Osteocyte (in vitro differentiated cells): ENCODE results near the gene ITGA11. TPM values are rescaled to one million over a fixed set of nuclear protein-coding genes. Genes with fewer than 3 reads are reported as not detected.
A peak's percentile ranks its signal among the peaks of the same experiment; 100 is the strongest.
"Not testable (repeated sequence)": the region's sequence is repeated elsewhere in the genome, so short reads cannot be mapped to it uniquely, and the experiment has no call there.

Experiments
- DNase-seq: peaks from one replicate; pipeline ENCODE4 v3.0.0; 2021; ENCODE audit warnings: mixed read lengths; ENCODE audit not compliant: unreplicated experiment; ENCODE audit errors: extremely low spot score
- H3K27ac Mint-ChIP-seq: one replicate; pipeline ENCODE4 v1.8.0; 2021; ENCODE audit warnings: mild to moderate bottlenecking, mixed read lengths; ENCODE audit not compliant: unreplicated experiment
- H3K27me3 Mint-ChIP-seq: one replicate; pipeline ENCODE4 v1.8.0; 2021; ENCODE audit warnings: mixed read lengths; ENCODE audit not compliant: unreplicated experiment
- H3K36me3 Mint-ChIP-seq: one replicate; pipeline ENCODE4 v1.8.0; 2021; ENCODE audit warnings: mixed read lengths; ENCODE audit not compliant: unreplicated experiment
- H3K4me1 Mint-ChIP-seq: one replicate; pipeline ENCODE4 v1.8.0; 2021; ENCODE audit warnings: mixed read lengths; ENCODE audit not compliant: unreplicated experiment
- H3K4me3 Mint-ChIP-seq: one replicate; pipeline ENCODE4 v1.8.0; 2021; ENCODE audit warnings: mild to moderate bottlenecking, moderate library complexity, mixed read lengths; ENCODE audit not compliant: unreplicated experiment
- H3K9me3 Mint-ChIP-seq: one replicate; pipeline ENCODE4 v1.8.0; 2021; ENCODE audit warnings: mixed read lengths; ENCODE audit not compliant: unreplicated experiment
- CTCF ChIP-seq: fragments of 200-600 bp; sonication (generic); IDR thresholded peaks from 2 replicates; pipeline ENCODE4 v1.5.0; 2021; ENCODE audit warnings: antibody characterized with exemption, mild to moderate bottlenecking, moderate library complexity
- total RNA-seq: library from RNA; stranded (reverse); gene quantifications from 2 replicates; pipeline ENCODE4 v1.2.1, GENCODE V29; 2021

ITGA11 gene
- total RNA-seq, 1 donor from 2014 or later: 1,149 TPM

GRCh38 chr15:68423359-68424296, 8.3 kb downstream of the ITGA11 start:
- Mint-ChIP-seq H3K4me1 (peaks cover 99% of the 10 kb centered on the region), H3K9me3 (no peaks in the 10 kb centered on the region), H3K36me3 (peaks cover 60% of the 10 kb centered on the region), H3K27ac (peak overlapping the region; percentile 93), H3K4me3 (no peak overlapping the region), H3K27me3 (no peaks in the 10 kb centered on the region)
- no peak for TF ChIP-seq CTCF
- DNase-seq: peak; percentile 67

- DNase-seq, H3K9me3 Mint-ChIP-seq: not testable (repeated sequence)
Measured at GRCh38 chr15:68422403-68423145, 9.4 kb downstream of the ITGA11 start.

GRCh38 chr15:68421798-68422402, 10.1 kb downstream of the ITGA11 start:
- peak overlapping the region; percentile 93 for H3K27ac Mint-ChIP-seq
- H3K9me3 Mint-ChIP-seq: no peaks in the 10 kb centered on the region
- H3K36me3 Mint-ChIP-seq: peaks cover 56% of the 10 kb centered on the region
- H3K27me3 Mint-ChIP-seq: no peaks in the 10 kb centered on the region
- peaks cover 97% of the 10 kb centered on the region for H3K4me1 Mint-ChIP-seq
- DNase-seq: peak; percentile 69
- no peak for TF ChIP-seq CTCF
- peak overlapping the region; percentile 35 for H3K4me3 Mint-ChIP-seq

More at GRCh38 chr15:68422403-68423145, 9.4 kb downstream of the ITGA11 start:
- Mint-ChIP-seq H3K36me3 (peaks cover 57% of the 10 kb centered on the region), H3K27ac (peak overlapping the region; percentile 93), H3K4me3 (peak overlapping the region; percentile 35), H3K4me1 (peaks cover 97% of the 10 kb centered on the region)
- not testable (repeated sequence) for H3K27me3 Mint-ChIP-seq

GRCh38 chr15:68421115-68421551, 10.8 kb downstream of the ITGA11 start:
- DNase-seq: peak; percentile 80
- peaks cover 57% of the 10 kb centered on the region for H3K36me3 Mint-ChIP-seq
- H3K4me3 Mint-ChIP-seq: peak overlapping the region; percentile 58
- no peaks in the 10 kb centered on the region for H3K9me3 Mint-ChIP-seq
- TF ChIP-seq CTCF: no peak
- H3K4me1 Mint-ChIP-seq: peaks cover 93% of the 10 kb centered on the region
- H3K27ac Mint-ChIP-seq: peak overlapping the region; percentile 93
- H3K27me3 Mint-ChIP-seq: no peaks in the 10 kb centered on the region

- H3K27me3 Mint-ChIP-seq: no peaks in the 10 kb centered on the region
- no peak overlapping the region for H3K4me3 Mint-ChIP-seq
- peak; percentile 32 for DNase-seq
- H3K27ac Mint-ChIP-seq: peak overlapping the region; percentile 86
- peaks cover 89% of the 10 kb centered on the region for H3K4me1 Mint-ChIP-seq
- no peaks in the 10 kb centered on the region for H3K9me3 Mint-ChIP-seq
- H3K36me3 Mint-ChIP-seq: peaks cover 62% of the 10 kb centered on the region
- TF ChIP-seq CTCF: no peak
Measured at GRCh38 chr15:68420186-68420684, 11.7 kb downstream of the ITGA11 start.
